C4-2B (cell line): ENCODE results near the gene PIM3.

ENCODE experiments used
- H3K27ac ChIP-seq: fragments of 450-650 bp; 2 replicates; pipeline ENCODE4 v1.5.1; 2017
- ZFX ChIP-seq: fragments of 450-650 bp; IDR thresholded peaks from 2 replicates; pipeline ENCODE4 v1.6.1; 2017
- TF ChIP-seq, protein P1 (sequence below): fragments of 450-650 bp; conservative IDR thresholded peaks from 2 replicates; pipeline ENCODE4 v1.5.1; 2017; ENCODE audit warnings: mild to moderate bottlenecking

PIM3 gene

DNA sequence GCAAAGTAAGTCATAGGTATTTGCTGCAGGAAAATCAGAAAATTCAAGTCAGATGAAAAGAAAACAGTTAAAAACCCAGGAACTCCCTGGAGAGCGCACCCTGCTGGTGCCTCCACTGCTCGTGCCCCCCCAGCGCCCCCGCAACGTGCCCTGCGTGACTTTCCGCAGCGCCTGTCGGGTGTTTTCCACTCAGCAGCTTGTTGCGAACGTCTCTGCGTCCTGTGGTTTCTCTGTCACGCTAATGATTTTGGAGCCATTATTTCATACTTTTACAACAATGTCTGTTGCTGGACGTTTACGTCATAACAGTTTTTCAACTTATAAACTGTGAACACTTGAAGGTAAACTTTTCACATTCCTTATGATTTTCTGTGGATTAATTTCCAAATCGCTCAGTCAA lies 37.1 kb upstream of the PIM3 start:
- TF ChIP-seq, protein P1, sequence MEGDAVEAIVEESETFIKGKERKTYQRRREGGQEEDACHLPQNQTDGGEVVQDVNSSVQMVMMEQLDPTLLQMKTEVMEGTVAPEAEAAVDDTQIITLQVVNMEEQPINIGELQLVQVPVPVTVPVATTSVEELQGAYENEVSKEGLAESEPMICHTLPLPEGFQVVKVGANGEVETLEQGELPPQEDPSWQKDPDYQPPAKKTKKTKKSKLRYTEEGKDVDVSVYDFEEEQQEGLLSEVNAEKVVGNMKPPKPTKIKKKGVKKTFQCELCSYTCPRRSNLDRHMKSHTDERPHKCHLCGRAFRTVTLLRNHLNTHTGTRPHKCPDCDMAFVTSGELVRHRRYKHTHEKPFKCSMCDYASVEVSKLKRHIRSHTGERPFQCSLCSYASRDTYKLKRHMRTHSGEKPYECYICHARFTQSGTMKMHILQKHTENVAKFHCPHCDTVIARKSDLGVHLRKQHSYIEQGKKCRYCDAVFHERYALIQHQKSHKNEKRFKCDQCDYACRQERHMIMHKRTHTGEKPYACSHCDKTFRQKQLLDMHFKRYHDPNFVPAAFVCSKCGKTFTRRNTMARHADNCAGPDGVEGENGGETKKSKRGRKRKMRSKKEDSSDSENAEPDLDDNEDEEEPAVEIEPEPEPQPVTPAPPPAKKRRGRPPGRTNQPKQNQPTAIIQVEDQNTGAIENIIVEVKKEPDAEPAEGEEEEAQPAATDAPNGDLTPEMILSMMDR: no peak
- no peak for TF ChIP-seq ZFX
- no peak overlapping the region for H3K27ac ChIP-seq

DNA sequence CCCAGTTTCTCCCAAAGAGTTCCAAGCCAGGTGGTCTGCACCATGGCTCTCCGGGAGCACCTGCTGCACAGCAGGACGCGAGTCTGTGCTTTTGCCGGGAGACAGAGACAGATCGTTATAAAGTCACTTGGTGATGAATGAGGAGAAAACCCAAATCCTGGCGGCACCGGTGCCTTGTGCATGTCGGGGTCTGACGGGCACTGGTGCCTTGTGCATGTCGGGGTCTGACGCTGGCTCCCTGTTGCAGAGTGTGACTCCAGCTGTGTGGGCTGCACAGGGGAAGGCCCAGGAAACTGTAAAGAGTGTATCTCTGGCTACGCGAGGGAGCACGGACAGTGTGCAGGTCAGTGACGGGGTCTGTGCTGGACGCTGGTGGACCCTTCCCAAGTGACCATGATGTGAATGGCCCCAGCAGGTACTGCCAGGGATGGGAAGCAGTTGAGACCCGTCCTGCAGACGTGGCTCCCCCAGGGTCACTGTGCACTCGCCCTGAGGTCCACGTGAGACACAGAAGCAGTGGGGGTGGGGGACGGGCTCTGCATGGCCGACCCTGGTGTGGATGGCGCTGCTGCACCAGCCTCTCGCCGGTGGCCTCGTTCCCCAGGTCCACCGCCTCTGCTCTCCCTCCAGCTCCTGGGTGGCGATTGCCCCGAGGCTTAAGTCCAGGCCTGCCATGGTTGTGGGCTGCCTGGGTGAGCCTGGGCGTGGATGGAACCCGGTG lies 36.3 kb upstream of the PIM3 start:
- TF ChIP-seq, protein P1: no peak
- TF ChIP-seq ZFX: no peak
- no peak overlapping the region for H3K27ac ChIP-seq

DNA sequence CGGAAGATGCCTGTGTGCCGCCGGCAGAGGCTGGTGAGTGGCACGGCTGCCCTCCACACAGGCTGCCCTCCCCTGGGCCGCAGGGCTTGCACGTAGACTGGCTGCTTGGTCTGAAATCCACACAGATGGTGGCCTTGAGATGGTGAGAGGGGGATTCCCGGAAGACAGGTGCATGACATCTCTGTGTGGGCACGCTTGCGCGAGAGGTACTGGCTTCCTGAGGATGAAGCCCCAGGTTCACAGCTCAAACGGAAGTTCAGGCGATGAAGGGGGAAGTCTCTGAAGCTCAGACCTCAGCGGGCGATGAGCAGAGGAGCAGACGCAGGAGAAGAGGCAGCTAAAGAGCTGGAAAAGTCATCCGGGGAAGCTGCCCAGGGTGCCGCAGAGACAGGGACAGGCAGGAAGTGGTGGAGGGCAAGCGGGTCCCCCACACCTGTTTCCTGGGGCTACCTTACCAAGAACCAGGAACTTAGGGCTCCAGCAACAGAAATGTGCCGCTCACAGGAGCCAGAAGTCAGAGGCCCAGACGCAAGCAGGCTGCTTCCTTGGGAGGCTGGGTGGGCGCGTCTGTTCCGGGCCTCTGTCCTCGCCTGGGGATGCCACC lies 34.9 kb upstream of the PIM3 start:
- no peak overlapping the region for H3K27ac ChIP-seq
- TF ChIP-seq ZFX: no peak
- TF ChIP-seq, protein P1: no peak

DNA sequence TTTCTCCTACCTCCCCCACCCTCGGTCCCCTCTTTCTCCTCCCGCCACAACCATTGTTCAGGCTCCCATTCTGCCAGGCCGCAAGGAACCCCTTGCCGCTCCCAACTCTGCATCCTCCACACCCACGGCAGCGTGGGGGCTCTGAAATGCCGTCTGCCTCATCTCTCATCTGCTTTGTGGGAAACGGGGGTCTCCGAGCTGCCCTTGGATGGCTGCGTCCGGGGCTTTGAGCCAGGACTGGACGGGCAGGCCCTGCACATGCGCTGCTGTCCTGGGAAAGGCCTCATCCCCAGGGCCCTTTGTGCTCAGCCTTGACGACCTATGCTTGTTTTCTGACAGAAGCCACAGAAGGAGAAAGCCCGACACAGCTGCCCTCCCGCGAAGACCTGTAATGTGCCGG lies 33.7 kb upstream of the PIM3 start:
- TF ChIP-seq ZFX: no peak
- TF ChIP-seq, protein P1: no peak
- H3K27ac ChIP-seq: no peak overlapping the region

DNA sequence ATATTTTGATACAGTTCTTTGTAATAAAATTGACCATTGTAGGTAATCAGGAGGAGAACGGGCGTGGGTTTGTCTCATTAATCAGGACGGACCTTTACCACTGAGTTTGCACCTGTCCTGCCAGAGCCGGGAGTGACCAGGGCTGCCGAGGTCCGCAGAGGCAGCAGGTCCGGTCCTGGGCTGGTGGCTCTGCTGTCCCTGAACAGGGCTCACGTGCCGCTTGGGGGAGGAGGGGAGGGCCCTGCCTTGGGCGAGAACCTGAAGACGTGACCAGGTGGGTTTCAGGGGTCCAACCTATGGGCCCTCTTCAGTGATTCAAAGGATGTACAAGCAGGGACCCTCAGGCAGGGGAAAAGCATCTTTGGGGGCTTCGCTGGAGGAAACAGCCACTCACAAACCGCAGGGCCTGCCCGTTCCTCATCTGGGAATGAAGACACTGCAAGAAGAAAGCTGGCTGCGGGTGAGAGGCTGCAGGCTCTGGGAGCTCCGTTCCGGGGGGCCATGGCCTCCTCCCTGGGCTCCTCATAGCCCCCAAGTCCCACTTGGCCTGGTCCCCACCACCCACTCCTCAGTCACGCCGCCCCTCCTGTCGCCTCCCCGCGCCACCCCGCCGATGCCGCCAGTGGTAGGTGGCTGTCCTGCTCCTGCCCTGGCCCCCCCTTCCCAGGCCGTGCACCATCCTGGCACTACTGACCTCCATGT lies 32.9 kb upstream of the PIM3 start:
- no peak overlapping the region for H3K27ac ChIP-seq
- TF ChIP-seq ZFX: no peak
- TF ChIP-seq, protein P1: no peak

DNA sequence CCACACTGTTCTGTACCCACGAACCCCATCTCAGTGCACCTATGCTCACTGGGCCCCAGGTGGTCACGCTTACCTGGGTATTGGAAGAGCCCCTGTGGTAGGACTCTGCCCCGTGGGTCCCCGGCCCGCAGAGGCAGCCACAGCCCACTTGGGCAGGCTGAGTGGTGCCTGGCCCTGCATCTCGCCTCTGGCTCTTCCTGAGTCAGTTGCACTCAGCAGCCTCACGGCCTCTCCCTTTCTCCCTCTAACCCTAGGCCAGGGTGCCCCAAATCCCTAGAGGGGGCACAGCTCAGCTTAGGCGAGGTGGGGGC lies 32.4 kb upstream of the PIM3 start:
- no peak for TF ChIP-seq ZFX
- TF ChIP-seq, protein P1: no peak
- no peak overlapping the region for H3K27ac ChIP-seq

DNA sequence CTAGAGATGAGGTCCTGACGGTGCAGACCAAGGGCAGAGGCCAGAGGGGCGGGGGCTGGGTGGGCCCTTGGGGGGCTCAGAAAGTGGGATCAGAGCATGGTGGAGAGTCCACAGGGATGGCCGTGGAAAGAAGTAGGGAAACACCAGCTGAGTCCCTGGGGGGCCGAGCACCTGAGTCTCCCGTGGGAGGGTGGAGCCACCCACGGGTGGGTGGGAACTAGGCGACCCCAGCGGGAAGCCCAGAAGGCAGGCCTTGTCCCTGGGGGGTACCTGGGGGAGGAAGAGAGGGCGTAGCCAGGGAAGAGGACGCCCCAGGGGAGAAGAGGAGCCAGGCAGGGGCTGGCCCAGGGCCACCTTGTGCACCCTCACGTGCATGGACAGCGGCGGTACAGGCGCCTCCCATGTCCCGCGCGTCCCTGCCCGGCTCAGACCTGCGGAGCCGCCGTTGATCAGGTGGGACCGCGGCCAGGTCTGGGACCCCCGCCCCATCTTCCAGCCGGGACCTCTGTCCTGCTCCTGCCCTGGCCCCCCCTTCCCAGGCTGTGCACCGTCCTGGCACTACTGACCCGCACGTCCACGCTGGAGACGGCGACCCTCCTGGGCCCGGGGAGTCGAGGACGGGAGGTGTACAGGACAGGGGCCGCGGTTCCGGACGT lies 31.9 kb upstream of the PIM3 start:
- no peak for TF ChIP-seq ZFX
- TF ChIP-seq, protein P1: no peak

More for the DNA sequence above, 31.9 kb upstream of the PIM3 start:
- no peak overlapping the region for H3K27ac ChIP-seq
